ENCODE results near the gene MLLT1.

- TF ChIP-seq CTCF (conservative IDR thresholded peaks at IDR 0.05; ENCODE audit: low read length) (no peak), EZH2phosphoT487 (IDR thresholded peaks at IDR 0.05; ENCODE audit: borderline replicate concordance) (no peak)
These were observed 7.6 kb upstream of the MLLT1 start for GRCh38 chr19:6287269-6287885.

Measured in Loucy (cell line).